ENCODE data around the gene CUTA. TPM values are rescaled to one million over a fixed set of nuclear protein-coding genes. Genes with fewer than 3 reads are reported as not detected.

CUTA gene
- polyA plus RNA-seq, 1 of the 3 experiments (the other 2 are of a cell fraction), result 444 TPM

DNA sequence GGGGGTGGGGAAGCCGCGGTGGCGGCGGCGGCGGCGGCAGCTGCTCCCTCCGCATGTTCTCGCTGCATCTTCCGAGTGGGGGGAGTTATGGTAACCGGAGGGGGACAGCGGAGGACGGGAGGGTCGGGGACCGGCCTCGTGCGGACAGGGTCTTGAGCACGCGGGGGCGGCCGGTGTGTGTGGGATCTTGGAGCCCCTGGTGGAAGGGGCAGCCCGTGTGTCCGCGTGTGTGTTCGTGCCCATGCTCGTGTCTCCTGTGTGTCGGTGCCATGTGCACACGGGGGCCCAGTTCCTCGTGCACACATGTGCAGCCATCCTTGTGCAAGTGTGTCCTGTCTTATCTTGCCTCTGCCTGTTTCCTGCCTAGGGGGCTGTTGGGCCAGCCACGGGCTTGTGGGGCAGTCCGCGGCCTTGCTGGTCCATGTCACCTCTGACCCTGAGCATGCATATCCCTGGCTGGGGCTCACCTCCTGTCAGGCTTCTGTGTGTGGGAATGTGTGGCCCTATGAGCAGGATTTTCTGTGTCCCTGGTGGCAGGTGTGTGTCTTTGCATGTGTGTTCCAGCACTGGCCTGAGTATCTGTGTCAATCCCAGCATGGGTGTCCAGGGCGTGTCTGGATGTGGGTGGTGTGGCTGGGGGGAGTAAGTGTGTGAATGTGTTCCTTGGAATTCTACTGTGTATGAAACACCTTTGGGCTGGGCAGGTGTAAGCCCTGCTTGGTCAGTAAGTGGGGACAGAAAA is 10.5 kb upstream of the CUTA start (continued):
- TF ChIP-seq, protein P1, sequence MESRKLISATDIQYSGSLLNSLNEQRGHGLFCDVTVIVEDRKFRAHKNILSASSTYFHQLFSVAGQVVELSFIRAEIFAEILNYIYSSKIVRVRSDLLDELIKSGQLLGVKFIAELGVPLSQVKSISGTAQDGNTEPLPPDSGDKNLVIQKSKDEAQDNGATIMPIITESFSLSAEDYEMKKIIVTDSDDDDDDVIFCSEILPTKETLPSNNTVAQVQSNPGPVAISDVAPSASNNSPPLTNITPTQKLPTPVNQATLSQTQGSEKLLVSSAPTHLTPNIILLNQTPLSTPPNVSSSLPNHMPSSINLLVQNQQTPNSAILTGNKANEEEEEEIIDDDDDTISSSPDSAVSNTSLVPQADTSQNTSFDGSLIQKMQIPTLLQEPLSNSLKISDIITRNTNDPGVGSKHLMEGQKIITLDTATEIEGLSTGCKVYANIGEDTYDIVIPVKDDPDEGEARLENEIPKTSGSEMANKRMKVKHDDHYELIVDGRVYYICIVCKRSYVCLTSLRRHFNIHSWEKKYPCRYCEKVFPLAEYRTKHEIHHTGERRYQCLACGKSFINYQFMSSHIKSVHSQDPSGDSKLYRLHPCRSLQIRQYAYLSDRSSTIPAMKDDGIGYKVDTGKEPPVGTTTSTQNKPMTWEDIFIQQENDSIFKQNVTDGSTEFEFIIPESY (IDR thresholded peaks at IDR 0.05; ENCODE audit: borderline replicate concordance, low read depth), result no peak
- TF ChIP-seq, protein P2, sequence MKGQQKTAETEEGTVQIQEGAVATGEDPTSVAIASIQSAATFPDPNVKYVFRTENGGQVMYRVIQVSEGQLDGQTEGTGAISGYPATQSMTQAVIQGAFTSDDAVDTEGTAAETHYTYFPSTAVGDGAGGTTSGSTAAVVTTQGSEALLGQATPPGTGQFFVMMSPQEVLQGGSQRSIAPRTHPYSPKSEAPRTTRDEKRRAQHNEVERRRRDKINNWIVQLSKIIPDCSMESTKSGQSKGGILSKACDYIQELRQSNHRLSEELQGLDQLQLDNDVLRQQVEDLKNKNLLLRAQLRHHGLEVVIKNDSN (IDR thresholded peaks at IDR 0.05; ENCODE audit: borderline replicate concordance, low read depth), result no peak
- no peak for TF ChIP-seq TCF12 (IDR thresholded peaks at IDR 0.05)
- TF ChIP-seq, protein P3, sequence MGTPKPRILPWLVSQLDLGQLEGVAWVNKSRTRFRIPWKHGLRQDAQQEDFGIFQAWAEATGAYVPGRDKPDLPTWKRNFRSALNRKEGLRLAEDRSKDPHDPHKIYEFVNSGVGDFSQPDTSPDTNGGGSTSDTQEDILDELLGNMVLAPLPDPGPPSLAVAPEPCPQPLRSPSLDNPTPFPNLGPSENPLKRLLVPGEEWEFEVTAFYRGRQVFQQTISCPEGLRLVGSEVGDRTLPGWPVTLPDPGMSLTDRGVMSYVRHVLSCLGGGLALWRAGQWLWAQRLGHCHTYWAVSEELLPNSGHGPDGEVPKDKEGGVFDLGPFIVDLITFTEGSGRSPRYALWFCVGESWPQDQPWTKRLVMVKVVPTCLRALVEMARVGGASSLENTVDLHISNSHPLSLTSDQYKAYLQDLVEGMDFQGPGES (IDR thresholded peaks at IDR 0.05; ENCODE audit: low read depth, low read length), result no peak

DNA sequence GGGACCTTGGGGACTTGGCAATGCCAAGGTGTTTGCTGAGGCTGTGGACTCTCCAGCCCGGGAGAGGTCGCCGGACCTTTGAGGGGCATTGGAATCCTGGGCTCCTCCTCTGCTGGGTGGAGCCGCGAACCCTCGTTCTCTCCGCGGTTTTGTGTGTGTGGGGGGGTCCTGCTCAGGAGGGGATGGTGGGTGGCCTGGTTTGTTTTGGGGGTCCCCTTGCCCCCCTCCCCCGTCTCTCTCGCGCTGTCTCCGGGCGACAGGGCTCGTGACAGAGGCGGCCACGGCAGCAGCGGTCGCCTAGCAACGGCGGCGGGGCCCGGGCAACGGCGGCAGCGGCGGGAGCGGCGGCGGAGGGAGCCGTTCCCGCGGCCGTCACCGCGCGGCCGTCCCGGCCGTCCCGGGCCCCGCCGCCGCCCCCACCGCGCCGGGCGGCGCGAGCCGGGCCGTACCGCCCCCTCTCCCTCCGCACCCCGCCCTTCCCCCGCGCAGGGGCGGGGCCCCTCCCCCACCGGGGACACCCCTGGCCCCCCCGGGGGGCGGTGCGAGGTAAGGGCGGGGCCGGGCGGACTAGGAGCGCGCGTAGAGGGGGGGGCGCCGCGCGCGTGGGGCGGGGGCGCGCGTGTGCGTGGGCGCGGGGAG is 9.8 kb upstream of the CUTA start:
- H3K27ac ChIP-seq (ENCODE audit: low read depth in 2 of 2, low read length in 1 of 2), result peak overlapping the region in 1 of 2 experiments; percentile 64; a peak in 2 of 4 replicates
- H3K4me2 ChIP-seq, result peak overlapping the region; percentile 93
- H3K4me1 ChIP-seq (ENCODE audit: control insufficient read depth in 1 of 2, insufficient read depth in 2 of 2, low read depth in 1 of 2, low read length in 1 of 2), result peaks cover 25 to 53% of the 10 kb centered on the region in 2 experiments
- H3F3A ChIP-seq (replicated peaks; ENCODE audit: insufficient read depth), result peaks cover 23% of the 10 kb centered on the region
- H3K36me3 ChIP-seq (replicated peaks in 1 of 2; ENCODE audit: control insufficient read depth in 1 of 2, insufficient read depth in 2 of 2, low read length in 1 of 2), result no peaks in the 10 kb centered on the region
- no CpG with 5 or more reads among the region's 79 CpGs for whole genome bisulfite sequencing (ENCODE audit: low lambda C conversion rate)
- CTCF ChIA-PET, result interaction anchor here (0.7 kb wide), 1 partner anchor 10 kb away, joined by 3 read pairs; no protein-coding TSS in a partner anchor
- H2AFZ ChIP-seq (ENCODE audit: low read depth), result peak overlapping the region; percentile 78; the same call in 1 of the 2 replicates
- no peaks in the 10 kb centered on the region; the same call in 1 of the 2 replicates for H4K20me1 ChIP-seq (ENCODE audit: insufficient read depth)
- H3K9me2 ChIP-seq, result no peaks in the 10 kb centered on the region
- POLR2A ChIA-PET, result no interaction called here
- H3K9me3 ChIP-seq, result no peaks in the 10 kb centered on the region
- H3K9ac ChIP-seq, result peak overlapping the region; percentile 57; the same call in 1 of the 2 replicates
- H3K4me3 ChIP-seq (ENCODE audit: low read depth in 2 of 2, low read length in 1 of 2), result peak overlapping the region; percentile 73 to 75
- H3K27me3 ChIP-seq (ENCODE audit: insufficient read depth), result no peaks in the 10 kb centered on the region
- H3K79me2 ChIP-seq (ENCODE audit: insufficient read depth), result peaks cover 33% of the 10 kb centered on the region
- DNase-seq, result peak; percentile 80
- TF ChIP-seq RAD21 (IDR thresholded peaks at IDR 0.05; ENCODE audit: low read length), result no peak
- no peak for TF ChIP-seq EP300 (IDR thresholded peaks at IDR 0.05; ENCODE audit: borderline replicate concordance in 1 of 2, low read depth in 1 of 2, low read length in 1 of 2)
- TF ChIP-seq, protein P3 (IDR thresholded peaks at IDR 0.05; ENCODE audit: low read depth, low read length), result no peak
- TF ChIP-seq MEF2A (IDR thresholded peaks at IDR 0.05; ENCODE audit: borderline replicate concordance, low read depth), result no peak
- TF ChIP-seq SMC3 (IDR thresholded peaks at IDR 0.05; ENCODE audit: low read depth, low read length), result 0 out of 2 replicates have a peak, but pooled peaks have one; percentile 1
- no peak for TF ChIP-seq TAF1 (IDR thresholded peaks at IDR 0.05; ENCODE audit: borderline replicate concordance, low read depth, low read length)
- TF ChIP-seq MXI1 (IDR thresholded peaks at IDR 0.05; ENCODE audit: low read depth, low read length), result peak; percentile 52
- no peak for TF ChIP-seq TEAD4 (IDR thresholded peaks at IDR 0.05; ENCODE audit: borderline replicate concordance, insufficient read depth)
- no peak for TF ChIP-seq RXRA (IDR thresholded peaks at IDR 0.05; ENCODE audit: borderline replicate concordance, low read depth)
- TF ChIP-seq CHD2 (IDR thresholded peaks at IDR 0.05; ENCODE audit: low read length, partially characterized antibody), result no peak
- TF ChIP-seq, protein P4, sequence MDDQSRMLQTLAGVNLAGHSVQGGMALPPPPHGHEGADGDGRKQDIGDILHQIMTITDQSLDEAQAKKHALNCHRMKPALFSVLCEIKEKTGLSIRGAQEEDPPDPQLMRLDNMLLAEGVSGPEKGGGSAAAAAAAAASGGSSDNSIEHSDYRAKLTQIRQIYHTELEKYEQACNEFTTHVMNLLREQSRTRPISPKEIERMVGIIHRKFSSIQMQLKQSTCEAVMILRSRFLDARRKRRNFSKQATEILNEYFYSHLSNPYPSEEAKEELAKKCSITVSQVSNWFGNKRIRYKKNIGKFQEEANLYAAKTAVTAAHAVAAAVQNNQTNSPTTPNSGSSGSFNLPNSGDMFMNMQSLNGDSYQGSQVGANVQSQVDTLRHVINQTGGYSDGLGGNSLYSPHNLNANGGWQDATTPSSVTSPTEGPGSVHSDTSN (IDR thresholded peaks at IDR 0.05), result 0 out of 2 replicates have a peak, but pooled peaks have one; percentile 6
- TF ChIP-seq NRF1 (IDR thresholded peaks at IDR 0.05; ENCODE audit: low read depth, low read length), result no peak
- no peak for TF ChIP-seq POLR2AphosphoS5 (IDR thresholded peaks at IDR 0.05; ENCODE audit: low read depth, low read length)
- TF ChIP-seq, protein P1 (IDR thresholded peaks at IDR 0.05; ENCODE audit: borderline replicate concordance, low read depth), result no peak

Data from SK-N-SH (cell line).